T-helper 2 cell treated with Interferon-gamma antibody and Interleukin-4, amounts not matched to agents 5 μg/mL and 100 μg/mL, for 36 hours (primary cell): ENCODE measurements around the gene A2M.
A peak's percentile ranks its signal among the peaks of the same experiment; 100 is the strongest.

Source experiments
- DNase-seq: peaks from one replicate; pipeline ENCODE4 v3.0.0; 2021; ENCODE audit warnings: low spot score
- H3K27ac Mint-ChIP-seq: one replicate; pipeline ENCODE4 v1.8.0; 2021; ENCODE audit warnings: mild to moderate bottlenecking, mixed read lengths
- H3K27me3 Mint-ChIP-seq: one replicate; pipeline ENCODE4 v1.8.0; 2021; ENCODE audit warnings: low read depth, mixed read lengths
- H3K36me3 Mint-ChIP-seq: one replicate; pipeline ENCODE4 v1.8.0; 2021; ENCODE audit warnings: low read depth, mixed read lengths
- H3K4me1 Mint-ChIP-seq: one replicate; pipeline ENCODE4 v1.8.0; 2021; ENCODE audit warnings: low read depth, mixed read lengths
- H3K4me3 Mint-ChIP-seq: one replicate; pipeline ENCODE4 v1.8.0; 2022; ENCODE audit warnings: mild to moderate bottlenecking, moderate library complexity, mixed read lengths
- H3K9me3 Mint-ChIP-seq: one replicate; pipeline ENCODE4 v1.8.0; 2021; ENCODE audit warnings: mixed read lengths

Gene A2M

DNA sequence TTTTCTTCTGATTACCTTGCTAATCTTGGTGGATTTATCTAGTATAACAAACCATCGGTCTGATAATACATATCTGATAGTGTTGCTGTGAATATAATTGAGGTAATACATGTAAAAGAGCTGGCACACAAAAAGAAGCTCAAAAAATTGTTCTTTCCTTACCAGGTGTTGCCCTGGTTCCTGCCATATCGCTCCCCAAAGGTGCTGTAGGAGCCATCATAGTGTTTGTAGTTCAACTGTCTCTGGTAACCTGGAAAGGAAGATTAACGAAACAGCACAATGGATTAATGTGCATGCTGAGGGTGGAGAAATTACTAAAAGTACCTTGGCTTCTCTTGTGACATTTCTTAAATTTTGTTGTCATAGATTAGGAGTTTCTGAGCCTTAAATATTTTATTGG lies 36.6 kb downstream of the A2M start:
- H3K27ac Mint-ChIP-seq: no peak overlapping the region
- H3K4me3 Mint-ChIP-seq: no peak overlapping the region
- DNase-seq: no peak
- H3K36me3 Mint-ChIP-seq: peaks cover 3% of the 10 kb centered on the region
- no peaks in the 10 kb centered on the region for H3K4me1 Mint-ChIP-seq
- peaks cover 8% of the 10 kb centered on the region for H3K9me3 Mint-ChIP-seq
- no peaks in the 10 kb centered on the region for H3K27me3 Mint-ChIP-seq

DNA sequence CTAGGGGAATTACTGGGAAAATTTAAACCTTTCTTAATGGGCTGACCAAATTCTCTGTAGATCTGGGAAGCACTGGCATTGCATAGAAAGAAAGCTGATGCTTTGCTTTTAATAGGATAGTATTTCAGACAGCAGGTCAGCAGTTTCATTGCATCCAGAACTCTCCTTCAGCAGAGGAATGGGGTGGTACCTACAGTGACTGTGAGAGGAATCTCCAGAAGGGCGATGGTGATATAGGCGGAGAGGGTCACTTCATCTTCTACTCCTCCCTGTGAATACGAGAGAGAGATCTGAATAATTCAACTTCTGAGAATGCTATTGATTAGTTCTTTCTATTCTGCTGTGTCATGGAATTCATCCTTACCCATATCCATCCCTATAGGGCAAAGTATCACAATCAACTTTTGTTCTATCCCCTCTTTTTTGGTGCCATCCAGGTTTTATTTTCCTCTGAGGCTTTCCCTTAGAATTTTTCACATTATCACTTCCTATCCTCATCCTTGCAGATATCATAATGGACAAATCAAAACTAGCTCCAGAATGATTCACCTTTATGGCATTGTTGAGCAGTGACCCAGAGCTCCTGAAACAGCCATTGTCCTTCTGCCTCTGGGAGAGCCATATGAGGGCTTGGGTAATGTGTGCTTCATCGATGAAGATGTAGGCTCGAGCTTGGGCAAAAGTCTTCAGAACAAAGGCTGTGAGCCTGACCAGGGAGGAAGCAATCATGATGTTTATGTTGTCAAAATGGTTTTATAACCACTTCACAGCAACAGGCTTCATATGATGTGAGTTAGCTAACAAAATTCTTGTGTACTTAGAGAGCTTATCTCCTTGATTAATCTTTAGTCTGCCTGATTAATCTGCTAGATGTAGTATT lies 38.3 kb downstream of the A2M start:
- DNase-seq: no peak
- Mint-ChIP-seq H3K4me1 (no peaks in the 10 kb centered on the region), H3K9me3 (no peaks in the 10 kb centered on the region), H3K27me3 (peaks cover 5% of the 10 kb centered on the region), H3K4me3 (no peak overlapping the region), H3K27ac (no peak overlapping the region), H3K36me3 (no peaks in the 10 kb centered on the region)

DNA sequence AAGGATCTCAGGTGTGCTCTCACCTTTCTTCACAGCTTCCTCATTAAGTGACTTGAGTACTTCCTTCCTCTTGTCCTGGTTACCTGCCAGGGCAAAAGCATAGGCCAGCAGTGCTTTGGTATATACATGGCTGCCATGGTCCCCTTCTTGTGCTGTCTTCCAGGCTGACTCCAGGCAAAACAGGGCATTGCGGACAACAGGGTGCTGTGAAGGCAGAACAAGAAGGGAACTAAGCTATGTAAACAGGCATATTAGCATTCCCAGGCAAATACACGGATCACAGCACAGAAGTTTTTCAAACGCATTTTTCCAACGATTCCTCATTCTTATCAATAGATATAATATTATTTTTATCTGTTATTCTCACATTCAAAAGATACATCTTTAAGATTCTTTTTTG lies 39.0 kb downstream of the A2M start:
- Mint-ChIP-seq H3K36me3 (no peaks in the 10 kb centered on the region), H3K27me3 (peaks cover 5% of the 10 kb centered on the region), H3K4me3 (no peak overlapping the region), H3K9me3 (no peaks in the 10 kb centered on the region), H3K4me1 (no peaks in the 10 kb centered on the region), H3K27ac (no peak overlapping the region)
- DNase-seq: no peak

- H3K27ac Mint-ChIP-seq: no peak overlapping the region
- no peaks in the 10 kb centered on the region for H3K9me3 Mint-ChIP-seq
- no peak overlapping the region for H3K4me3 Mint-ChIP-seq
- no peaks in the 10 kb centered on the region for H3K4me1 Mint-ChIP-seq
- no peaks in the 10 kb centered on the region for H3K36me3 Mint-ChIP-seq
- peaks cover 5% of the 10 kb centered on the region for H3K27me3 Mint-ChIP-seq
- DNase-seq: no peak
Measured at GRCh38 chr12:9075138-9075535, 40.6 kb downstream of the A2M start.

GRCh38 chr12:9074484-9075137 lies 41.1 kb downstream of the A2M start:
- Mint-ChIP-seq H3K36me3 (no peaks in the 10 kb centered on the region), H3K27me3 (peaks cover 5% of the 10 kb centered on the region), H3K4me1 (no peaks in the 10 kb centered on the region), H3K27ac (no peak overlapping the region), H3K9me3 (no peaks in the 10 kb centered on the region), H3K4me3 (no peak overlapping the region)
- DNase-seq: no peak

DNA sequence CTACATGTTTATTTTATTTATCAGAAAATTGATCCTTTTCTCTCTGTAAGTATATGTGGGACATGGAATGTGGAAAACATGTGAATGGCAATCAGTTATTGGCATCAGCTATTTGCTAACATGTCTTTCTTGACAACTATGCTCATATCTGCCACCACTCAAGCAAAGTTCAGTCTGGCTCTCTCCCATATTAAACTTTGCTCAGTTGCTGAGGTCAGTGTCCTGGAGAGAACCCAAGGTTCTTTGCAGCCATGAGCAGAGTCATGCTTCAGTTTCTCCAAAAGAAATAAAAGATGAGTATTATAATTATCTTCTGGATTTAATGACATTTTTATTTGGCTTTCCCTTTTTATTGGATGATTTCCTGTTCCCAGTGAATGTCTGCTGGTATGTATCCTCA lies 42.6 kb downstream of the A2M start:
- H3K9me3 Mint-ChIP-seq: no peaks in the 10 kb centered on the region
- no peak overlapping the region for H3K27ac Mint-ChIP-seq
- H3K27me3 Mint-ChIP-seq: peaks cover 5% of the 10 kb centered on the region
- H3K4me1 Mint-ChIP-seq: no peaks in the 10 kb centered on the region
- no peak overlapping the region for H3K4me3 Mint-ChIP-seq
- DNase-seq: no peak
- H3K36me3 Mint-ChIP-seq: no peaks in the 10 kb centered on the region

DNA sequence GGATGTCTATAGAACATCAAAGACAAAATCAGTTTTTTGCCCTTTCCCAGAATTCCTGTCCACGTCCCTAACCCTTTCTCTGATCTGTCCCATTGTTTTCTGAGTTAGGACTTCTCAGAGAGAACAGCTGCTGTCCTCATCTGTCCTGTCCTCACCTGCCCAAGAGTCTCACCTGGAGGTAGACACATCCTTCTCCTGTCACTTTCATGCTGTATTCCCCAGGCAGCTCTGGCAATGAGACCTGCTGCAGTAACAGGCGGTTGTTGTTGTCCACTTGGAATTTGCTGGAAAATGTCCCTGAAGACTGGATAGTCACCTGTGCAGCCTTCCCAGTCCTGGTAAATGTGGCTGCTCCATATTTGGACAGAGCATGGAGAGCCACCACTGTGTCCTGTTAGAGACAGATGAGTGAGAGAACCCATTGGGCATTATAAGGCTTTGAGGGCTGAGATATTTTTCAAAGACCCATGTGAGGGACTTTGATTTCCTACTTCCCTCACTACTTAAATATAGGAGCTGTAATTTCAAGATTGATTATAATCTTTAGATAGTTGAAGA lies 43.2 kb downstream of the A2M start:
- no peaks in the 10 kb centered on the region for H3K9me3 Mint-ChIP-seq
- no peak overlapping the region for H3K4me3 Mint-ChIP-seq
- H3K27me3 Mint-ChIP-seq: peaks cover 6% of the 10 kb centered on the region
- no peak overlapping the region for H3K27ac Mint-ChIP-seq
- no peak for DNase-seq
- H3K36me3 Mint-ChIP-seq: no peaks in the 10 kb centered on the region
- H3K4me1 Mint-ChIP-seq: no peaks in the 10 kb centered on the region

- H3K36me3 Mint-ChIP-seq: no peaks in the 10 kb centered on the region
- DNase-seq: no peak
- no peak overlapping the region for H3K4me3 Mint-ChIP-seq
- no peaks in the 10 kb centered on the region for H3K4me1 Mint-ChIP-seq
- peaks cover 11% of the 10 kb centered on the region for H3K27me3 Mint-ChIP-seq
- no peak overlapping the region for H3K27ac Mint-ChIP-seq
- H3K9me3 Mint-ChIP-seq: no peaks in the 10 kb centered on the region
Measured at GRCh38 chr12:9071969-9072368, 43.8 kb downstream of the A2M start.

DNA sequence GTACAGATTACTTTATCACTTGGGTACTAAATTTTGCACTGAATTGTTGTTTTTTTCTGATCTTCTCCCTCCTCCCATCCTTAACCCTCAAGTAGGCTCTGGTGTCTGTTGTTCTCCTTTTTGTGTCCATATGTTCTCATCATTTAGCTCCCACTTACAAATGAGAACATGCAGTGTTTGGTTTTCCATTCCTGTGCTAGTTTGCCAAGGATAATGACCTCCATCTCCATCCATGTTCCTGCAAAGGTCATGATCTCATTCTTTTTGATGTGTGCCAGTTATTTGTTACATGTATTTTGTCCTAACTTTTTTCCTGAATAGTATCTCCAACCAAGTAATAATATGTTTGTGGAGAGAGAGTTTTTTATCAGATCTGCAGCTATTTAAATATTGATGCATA lies 44.2 kb downstream of the A2M start:
- Mint-ChIP-seq H3K4me1 (no peaks in the 10 kb centered on the region), H3K9me3 (no peaks in the 10 kb centered on the region), H3K27ac (no peak overlapping the region), H3K4me3 (no peak overlapping the region), H3K27me3 (peaks cover 12% of the 10 kb centered on the region), H3K36me3 (no peaks in the 10 kb centered on the region)
- DNase-seq: no peak

DNA sequence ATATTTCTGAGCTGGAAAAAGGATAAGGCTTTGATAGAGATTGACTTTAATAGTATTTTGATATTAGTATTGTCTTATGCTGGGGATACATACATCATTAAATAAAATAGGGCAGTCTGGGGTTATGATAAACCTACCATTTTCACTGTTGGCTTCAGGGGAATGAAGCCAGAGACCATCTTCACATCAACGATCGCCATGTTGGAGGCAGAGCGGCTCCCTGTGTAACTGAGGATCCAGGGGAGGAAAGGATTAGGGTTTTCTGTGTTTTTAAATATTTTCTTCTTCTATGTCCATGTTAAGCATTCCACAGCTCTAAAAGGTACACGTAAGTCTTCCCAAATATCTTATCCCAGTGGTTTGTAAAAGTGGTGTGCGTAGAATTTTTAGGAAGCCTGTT lies 45.4 kb downstream of the A2M start:
- Mint-ChIP-seq H3K36me3 (no peaks in the 10 kb centered on the region), H3K27me3 (peaks cover 18% of the 10 kb centered on the region), H3K9me3 (no peaks in the 10 kb centered on the region), H3K4me3 (no peak overlapping the region), H3K27ac (no peak overlapping the region), H3K4me1 (no peaks in the 10 kb centered on the region)
- DNase-seq: no peak

DNA sequence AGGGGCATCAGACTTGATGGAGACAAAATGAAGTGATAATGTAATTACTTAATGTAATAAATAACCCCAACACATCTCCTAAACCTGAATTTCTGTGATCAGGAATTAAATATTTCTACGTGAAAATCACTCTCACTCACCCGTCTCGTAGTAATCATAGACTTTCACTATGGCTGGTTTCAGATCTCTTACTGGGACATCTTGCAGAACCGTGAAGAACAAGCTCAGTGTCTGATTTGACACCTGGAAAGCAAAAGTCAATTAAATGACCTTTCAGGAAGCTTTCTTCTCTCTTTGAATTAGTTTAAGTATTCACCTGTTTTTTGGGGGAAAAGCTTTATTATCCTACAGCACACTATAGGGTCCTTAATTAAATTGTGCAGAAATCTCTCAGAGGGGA lies 47.1 kb downstream of the A2M start:
- Mint-ChIP-seq H3K4me1 (peaks cover 3% of the 10 kb centered on the region), H3K4me3 (no peak overlapping the region), H3K36me3 (no peaks in the 10 kb centered on the region), H3K27me3 (peaks cover 20% of the 10 kb centered on the region), H3K27ac (no peak overlapping the region), H3K9me3 (no peaks in the 10 kb centered on the region)
- DNase-seq: no peak

- DNase-seq: no peak
- peaks cover 3% of the 10 kb centered on the region for H3K4me1 Mint-ChIP-seq
Measured at GRCh38 chr12:9068086-9068485, 47.6 kb downstream of the A2M start.

GRCh38 chr12:9066755-9067423 lies 48.8 kb downstream of the A2M start:
- no peak overlapping the region for H3K27ac Mint-ChIP-seq
- H3K4me3 Mint-ChIP-seq: no peak overlapping the region
- H3K27me3 Mint-ChIP-seq: peaks cover 26% of the 10 kb centered on the region
- no peaks in the 10 kb centered on the region for H3K9me3 Mint-ChIP-seq
- no peak for DNase-seq
- no peaks in the 10 kb centered on the region for H3K36me3 Mint-ChIP-seq
- H3K4me1 Mint-ChIP-seq: peaks cover 3% of the 10 kb centered on the region

More at GRCh38 chr12:9068086-9068485, 47.6 kb downstream of the A2M start:
- Mint-ChIP-seq H3K27ac (no peak overlapping the region), H3K27me3 (peaks cover 24% of the 10 kb centered on the region), H3K4me3 (no peak overlapping the region), H3K9me3 (no peaks in the 10 kb centered on the region), H3K36me3 (no peaks in the 10 kb centered on the region)

DNA sequence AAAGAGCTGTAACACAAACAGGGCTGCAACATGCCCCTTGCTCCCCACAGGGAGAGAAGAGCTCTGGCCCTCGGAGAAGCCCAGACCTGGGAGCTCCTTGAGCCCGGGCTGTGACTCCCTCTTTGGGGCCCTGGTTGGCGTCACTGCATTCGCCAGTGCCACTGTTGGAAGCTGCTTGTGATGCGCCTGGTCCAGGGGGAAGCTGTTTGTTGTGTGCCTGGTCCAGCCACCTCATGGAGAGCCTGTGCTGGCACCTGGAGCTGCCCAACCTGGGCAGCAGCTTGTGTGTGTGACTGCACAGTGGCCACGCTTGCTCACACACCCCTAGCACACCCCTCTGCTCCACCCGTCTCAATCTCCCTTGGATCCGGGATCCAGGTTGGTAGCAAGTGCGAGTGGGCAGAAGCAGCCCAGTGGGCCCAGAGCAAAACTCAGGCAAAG lies 49.5 kb downstream of the A2M start:
- Mint-ChIP-seq H3K4me1 (peaks cover 3% of the 10 kb centered on the region), H3K9me3 (no peaks in the 10 kb centered on the region), H3K27me3 (peaks cover 26% of the 10 kb centered on the region), H3K36me3 (no peaks in the 10 kb centered on the region), H3K27ac (no peak overlapping the region), H3K4me3 (peak overlapping the region; percentile 29)
- DNase-seq: no peak
